HG03460 (cell line): ENCODE measurements around the gene SLC6A7.

Experiments used
- ATAC-seq: cut with Tn5 transposase; IDR thresholded peaks from one replicate; pipeline ENCODE4 v1.9.1; 2021; ENCODE audit not compliant: unreplicated experiment

The SLC6A7 gene

DNA sequence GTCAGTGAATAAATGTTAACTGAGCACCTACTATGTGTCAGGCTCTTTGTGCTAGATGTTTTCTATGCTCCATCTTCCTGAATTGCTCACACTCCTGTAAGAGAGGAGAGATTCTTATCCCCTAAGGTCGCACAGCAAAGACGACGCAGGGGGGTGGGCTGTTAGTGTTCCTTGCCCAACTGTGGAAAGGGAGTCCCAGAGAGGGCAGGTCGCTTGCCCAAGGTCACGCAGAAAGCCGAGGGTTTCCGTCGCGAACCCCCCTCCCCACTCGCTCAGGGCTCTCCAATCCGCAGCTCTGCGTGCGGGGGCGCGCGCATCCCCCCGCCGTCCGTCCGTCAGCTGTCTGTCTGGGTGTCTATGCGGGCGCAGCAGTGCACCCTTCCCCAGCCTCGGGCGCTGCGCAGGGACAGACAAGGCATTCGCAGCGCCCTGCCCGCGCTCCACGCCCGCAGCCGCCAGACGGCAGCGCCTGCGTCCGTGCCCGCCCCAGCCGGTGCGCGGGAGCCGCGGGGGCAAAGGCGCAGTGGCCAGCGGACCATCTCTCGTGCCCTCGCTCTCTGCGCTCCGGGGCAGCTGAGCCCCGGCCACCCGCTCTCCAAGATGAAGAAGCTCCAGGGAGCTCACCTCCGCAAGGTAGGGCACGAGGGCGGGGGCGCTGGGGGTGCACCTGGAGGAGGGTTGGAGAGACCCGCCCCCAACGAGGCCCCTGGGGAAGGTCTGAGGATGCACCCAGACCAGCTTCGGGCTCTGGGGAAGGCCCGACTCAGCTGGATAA is at the start of gene SLC6A7:
Gene SLC6A7, plus strand, starts transcription at position 335 of the 775 bp plus-strand sequence. Its CDS starts 266 bp downstream, at position 601.
- no peak for ATAC-seq

DNA sequence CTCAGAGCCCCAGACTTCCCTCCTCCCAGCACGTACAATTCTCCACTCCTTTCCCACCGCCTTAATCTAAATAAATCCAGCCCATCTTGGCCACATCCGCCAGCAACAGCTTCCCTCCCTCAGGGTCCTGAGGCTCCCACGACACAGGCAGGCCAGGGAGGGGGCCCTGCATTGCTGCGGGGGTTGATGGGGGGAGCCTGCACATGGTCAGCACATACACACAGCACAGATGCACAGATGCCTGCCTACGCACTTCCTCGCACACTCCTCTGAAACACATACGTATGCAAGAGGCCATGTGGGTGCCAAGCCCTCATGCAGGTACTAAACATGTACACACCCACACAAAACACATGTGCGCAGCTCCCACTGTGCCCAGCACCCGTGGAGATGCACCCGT is 49.0 kb upstream of the SLC6A7 start:
- no peak for ATAC-seq

GRCh38 chr5:150141544-150142184 is 48.2 kb upstream of the SLC6A7 start:
- ATAC-seq = no peak

DNA sequence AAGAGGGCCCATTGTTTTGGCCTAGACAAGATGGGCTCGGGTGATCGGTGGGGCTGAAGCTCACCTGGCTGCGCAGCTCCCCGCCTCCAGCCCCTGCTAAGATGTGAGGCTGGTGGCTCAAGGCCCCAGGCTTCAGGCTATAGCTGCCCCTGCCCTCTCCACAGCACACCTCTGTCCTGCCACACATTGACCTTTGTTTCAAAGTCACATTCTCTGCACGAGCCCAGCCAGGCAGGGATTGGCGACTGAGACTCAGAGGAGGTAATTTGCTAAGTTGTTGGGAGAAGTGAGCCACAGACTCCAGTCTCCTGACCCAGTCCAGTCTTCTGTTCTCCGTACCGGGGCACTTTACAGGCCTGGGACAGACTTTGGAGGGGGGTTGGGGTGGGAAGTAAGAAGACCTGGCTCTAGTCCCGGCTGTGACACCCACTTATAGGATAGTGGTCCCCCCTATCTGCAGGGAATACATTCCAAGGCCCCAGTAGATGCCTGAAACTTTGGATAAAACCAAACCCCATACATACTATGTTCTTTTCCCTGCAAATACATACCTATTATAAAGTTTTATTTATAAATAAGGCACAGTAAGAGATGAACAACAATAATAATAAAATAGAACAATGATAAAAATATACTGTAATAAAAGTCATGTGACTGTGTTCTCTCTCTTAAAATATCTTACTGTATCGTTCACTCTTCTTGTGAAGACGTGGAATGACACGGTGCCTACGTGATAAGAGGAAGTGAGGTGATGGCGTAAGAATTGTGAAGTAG is 47.5 kb upstream of the SLC6A7 start:
- ATAC-seq = no peak

DNA sequence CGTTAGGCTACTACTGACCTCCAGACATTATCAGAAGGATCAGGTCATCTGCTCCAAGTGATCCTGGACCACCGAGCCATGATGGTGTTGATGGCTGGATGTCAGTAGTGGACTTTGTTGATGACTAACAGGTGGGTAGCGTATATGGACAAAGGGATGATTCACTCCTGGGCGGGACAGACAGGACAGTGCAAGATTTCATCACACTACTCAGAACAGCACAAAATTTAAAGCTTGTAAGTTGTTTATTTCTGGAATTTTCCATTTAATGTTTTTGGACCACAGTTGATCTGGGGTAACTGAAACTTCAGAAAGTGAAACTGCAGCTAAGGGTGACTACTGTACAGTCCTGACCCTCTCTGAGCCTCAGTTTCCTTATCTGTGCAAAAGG is 46.9 kb upstream of the SLC6A7 start:
- ATAC-seq = no peak

DNA sequence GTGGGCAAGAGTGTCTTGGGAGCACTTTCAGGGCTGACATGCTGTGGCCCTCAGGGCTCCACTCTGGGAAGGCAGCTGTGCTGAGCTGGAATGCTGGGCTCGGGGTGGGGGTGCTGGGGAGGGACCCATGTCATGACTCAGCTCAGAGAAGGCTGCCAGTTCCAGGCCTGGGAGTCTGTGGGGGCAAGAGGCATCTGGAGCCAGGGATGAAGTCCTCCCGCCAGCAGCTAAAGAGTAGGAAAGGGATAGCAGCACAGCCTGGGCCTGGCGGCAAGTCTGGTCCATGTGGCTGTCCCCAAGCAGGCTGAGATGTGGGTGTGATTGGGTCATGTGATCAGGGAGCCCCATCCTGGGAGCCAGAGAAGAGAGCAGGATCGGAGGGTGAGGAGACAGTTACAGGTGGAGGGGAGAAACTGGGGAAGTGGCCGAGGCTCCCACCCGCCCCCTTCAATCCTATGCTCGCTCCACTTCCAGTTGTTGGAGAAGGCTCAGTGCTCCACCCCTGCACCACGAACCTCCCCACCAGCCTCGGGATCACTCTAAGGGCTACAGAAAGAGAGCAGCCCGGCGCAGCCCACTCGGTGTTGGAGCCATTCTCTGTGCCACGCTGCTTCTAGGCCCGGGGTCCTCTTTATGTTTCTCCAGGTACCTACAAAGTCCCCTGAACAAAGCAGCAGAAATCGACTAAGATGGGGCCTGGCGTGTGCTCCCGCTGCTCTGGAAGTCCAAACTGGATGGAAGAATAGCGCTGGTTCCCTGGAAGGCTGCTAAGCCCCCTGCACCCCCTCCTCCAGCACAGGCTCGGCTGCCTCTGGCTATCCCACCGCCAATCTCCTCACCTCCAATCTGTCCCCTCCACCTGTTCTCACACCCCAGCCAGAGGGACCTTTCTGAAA is 46.3 kb upstream of the SLC6A7 start:
- ATAC-seq = no peak

DNA sequence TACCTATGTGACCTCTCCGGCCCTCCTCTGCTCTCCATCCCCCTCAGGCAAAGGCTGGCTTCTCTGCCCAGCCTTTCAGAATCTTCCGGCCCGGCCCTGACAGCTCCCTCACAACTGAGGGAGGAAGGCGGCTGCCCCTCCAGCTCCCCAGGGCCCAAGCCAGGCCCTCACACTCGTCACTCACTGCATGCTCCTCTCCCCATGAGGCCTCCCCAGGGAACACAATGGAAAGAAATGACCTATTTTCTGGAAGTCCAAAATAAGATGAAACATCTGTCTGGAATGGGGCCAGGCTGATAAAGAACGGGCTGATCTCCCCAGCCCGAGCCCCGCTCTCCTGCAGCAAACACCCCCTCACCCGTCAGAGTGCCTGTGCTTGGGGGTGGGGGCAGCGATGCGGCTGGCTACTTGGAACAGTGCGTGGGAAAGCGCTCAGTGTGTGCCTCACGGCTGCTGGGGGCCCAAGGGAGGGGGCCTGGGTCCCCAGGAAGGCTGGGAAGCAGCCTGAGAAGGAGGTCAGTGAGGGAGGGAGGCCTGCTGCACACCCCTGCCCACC is 45.5 kb upstream of the SLC6A7 start:
- ATAC-seq = no peak

DNA sequence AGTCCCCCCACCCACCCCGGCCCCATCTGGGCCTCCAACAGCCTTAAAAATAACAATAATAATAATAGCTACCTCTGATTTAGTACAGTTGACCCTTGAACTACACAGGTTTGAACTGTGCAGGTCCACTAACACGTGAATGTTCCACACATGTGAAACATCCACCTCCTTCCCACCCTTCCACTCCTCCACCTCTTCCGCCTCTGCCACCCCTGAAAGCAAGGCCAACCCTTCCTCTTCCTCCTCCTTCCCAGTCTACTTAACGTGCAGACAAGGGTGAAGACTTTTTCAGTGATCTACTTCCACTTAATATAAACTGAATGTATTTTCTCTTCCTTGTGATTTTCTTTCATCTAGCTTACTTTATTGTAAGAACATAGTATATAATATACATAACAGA is 45.0 kb upstream of the SLC6A7 start:
- no peak for ATAC-seq

DNA sequence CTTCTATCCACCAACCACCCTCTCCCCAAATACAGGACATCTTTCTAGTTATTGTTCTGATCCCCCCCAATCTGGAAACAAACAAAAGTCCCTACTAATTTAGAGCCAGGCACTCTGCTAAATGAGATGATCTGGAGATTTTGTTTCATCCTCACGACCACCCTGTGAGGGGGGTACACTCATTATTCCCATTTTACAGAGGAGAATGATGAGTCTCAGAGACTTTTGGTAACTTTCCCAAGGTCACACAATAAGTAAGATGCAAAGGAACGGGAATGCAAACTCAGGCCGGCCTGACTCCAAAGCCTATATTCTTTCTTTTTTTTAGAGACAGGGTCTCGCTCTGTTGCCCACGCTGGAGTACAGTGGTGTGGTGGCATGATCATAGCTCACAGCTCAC is 43.6 kb upstream of the SLC6A7 start:
- no peak for ATAC-seq

GRCh38 chr5:150146862-150147601 is 42.8 kb upstream of the SLC6A7 start:
- ATAC-seq = no peak

DNA sequence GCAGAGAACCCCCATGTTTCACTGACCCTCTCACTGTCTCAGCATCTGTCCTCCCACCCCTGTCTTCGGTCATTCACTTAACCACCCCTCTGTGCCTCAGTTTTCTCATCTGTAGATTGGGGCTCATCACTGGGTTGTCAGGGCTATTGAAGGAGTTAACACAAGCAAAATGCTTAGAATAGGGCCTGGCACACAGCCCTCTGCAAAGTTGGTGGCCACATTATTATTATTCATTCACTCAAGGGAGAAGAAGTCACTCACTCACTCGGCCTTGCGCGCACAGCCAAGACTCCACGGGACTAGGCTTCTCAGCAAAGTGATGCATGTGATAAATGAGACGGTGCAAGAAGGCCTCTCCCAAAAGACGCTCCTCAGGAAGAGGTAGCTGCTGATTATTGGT is 42.2 kb upstream of the SLC6A7 start:
- ATAC-seq = no peak

DNA sequence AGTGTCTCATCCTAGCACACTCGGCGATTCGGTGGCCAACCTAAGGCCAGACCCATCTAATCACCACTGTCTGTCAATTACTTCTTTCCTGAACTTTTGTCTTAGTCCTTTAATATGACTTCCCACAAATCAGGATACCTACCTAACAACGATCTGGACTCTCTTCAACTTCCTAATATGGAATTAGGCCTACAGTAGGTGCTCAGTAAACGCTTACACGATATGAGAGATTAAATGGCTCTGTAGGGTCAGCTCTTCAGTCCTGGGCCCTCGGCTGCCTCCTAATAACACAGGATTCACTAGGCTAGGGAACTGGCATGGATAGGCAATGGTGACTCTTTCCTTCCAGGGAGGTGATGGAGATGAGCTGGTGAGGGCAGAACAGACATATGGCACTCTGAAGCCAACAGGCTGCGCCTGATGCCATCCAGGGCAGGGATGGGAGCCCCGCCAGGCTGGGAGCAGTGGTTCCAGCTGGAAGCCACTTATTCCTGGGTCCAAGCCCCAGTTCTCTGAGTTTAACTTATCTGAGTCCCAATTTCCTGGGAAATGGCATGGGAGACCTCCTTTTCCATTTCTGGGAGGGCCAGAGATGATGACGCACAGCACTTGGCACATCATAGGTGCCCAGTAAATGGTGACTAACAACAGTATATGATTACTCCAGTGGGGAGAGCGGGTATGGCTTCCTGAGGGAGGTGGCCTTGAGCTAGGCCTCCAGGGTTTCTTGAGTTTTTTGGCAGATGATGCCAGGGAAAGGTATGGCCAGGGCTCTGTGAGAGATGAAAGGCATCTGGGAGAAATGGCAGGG is 41.5 kb upstream of the SLC6A7 start:
- no peak for ATAC-seq

- ATAC-seq = no peak
Observed at GRCh38 chr5:150149618-150150017, 40.2 kb upstream of the SLC6A7 start.

DNA sequence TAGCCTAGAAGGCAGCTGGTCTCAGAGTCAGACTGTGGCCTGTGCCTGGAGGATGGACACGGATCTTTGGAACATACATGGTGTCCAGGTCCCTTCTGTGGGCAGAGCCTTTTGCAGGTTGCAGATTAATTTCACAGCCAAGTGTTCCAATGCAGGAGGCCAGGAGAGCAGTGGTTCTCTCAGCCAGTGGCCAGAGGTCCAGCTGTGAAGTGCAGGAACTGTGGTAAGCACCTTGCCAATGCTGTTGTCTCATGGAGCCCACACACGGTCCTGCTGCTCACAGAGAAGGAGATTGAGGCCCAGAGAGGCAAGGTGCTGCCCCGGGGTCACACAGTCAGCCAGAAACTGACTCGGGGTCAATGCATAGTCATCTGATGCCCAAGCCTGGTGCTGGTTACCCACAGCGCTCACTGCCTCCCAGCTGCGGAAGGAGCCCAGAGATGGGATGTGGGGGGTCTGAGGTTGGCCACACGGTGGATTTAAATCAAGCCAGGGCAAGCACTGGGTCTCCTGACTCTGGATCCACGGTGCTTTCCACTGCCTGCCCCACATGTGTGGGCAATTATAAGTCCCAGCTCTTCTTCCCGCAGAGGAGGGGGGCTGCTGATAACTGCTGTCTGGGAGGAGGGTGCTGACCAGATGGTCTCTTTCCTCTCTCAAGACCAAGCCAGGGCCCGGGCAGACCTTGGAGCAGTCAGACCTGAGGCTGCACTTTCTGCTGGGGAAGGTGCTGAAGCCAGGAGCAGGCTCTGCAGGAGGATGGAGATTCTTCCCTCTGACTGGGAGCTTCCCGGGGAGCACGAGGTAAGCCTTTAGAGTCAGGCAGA is 37.0 kb upstream of the SLC6A7 start:
- no peak for ATAC-seq

DNA sequence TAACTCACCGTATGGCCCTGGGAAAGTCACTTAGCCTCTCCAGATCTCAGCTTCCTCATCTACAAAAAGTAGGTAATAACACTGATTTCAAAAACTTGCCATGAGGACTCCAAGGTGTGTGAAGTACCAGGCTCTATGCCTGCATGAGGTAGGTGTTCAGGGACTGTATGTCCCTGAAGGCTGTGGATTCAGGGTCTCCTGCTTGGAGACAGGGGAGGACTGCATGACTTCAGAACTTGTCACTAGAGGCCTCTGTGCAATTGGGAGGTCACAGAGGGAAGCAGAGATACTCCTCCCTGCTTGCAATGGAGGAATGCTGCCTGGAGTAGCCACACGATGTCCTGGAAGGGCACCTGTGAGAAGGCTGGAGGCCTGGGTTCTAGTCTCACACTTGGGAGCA is 36.4 kb upstream of the SLC6A7 start:
- ATAC-seq = no peak

DNA sequence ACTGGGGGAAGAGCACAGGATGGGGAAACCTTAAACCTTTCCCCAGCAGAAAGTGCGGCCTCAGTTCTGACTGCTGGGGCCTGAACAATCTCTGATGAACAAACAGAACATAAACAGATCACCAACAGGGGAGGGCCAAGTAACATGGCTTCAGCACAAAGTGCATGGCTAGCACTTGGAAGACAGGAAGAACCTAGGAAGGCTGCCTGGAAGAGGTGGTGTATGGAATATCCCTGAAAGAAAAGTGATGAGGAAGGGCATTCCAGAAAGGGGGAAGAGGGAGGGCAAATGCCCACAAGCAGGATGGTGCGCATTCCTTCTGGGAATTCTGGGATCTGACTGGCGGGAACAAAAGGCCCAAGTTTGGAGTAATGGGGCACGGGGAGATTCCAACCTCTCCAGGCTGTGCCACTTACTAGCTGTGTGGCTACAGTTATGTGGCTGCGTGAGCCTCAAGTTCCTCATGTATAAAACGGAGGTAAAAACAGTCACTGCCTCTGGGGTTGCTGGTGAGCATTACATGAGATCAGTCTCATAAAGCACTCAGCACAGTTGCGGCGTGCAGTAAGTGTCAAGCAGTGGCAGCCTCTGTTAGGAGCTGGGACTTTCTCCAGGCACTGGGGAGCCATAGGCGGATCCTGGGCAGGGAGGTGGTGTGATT is 35.8 kb upstream of the SLC6A7 start:
- ATAC-seq = no peak

DNA sequence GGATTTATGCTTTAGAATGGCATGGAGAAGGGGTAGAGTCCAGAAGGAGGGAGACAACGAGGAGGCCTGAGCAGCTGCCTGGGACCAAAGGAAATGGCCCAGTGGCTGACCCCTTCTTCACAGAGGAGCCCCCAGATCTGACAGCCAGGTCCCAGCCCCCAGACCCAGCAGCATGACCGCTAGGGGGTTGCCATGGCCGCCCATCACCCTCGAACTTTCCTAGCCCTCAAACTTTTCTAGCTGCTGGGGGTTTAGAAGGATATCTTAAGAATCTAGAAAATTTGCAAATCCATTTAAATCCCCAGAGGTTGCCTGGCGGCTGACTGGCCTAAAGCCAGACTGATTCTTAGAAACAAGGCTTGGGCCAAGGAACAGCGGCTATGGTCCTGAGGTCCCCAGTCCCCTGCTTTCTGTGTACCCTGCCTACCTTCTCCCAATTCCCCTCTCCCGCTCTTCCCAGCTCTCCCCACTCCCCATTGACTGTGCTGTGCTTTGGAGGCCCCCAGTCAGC is 35.2 kb upstream of the SLC6A7 start:
- no peak for ATAC-seq
